Activated CD8-positive, alpha-beta memory T cell treated with anti-CD3 and anti-CD28 coated beads for 24 hours (primary cell): ENCODE results near the gene QDPR.
"Not testable (repeated sequence)": the region's sequence is repeated elsewhere in the genome, so short reads cannot be mapped to it uniquely, and the experiment has no call there.

Experiments used
- DNase-seq: peaks from one replicate; pipeline ENCODE4 v3.0.0-alpha.2; 2020

QDPR gene

DNA sequence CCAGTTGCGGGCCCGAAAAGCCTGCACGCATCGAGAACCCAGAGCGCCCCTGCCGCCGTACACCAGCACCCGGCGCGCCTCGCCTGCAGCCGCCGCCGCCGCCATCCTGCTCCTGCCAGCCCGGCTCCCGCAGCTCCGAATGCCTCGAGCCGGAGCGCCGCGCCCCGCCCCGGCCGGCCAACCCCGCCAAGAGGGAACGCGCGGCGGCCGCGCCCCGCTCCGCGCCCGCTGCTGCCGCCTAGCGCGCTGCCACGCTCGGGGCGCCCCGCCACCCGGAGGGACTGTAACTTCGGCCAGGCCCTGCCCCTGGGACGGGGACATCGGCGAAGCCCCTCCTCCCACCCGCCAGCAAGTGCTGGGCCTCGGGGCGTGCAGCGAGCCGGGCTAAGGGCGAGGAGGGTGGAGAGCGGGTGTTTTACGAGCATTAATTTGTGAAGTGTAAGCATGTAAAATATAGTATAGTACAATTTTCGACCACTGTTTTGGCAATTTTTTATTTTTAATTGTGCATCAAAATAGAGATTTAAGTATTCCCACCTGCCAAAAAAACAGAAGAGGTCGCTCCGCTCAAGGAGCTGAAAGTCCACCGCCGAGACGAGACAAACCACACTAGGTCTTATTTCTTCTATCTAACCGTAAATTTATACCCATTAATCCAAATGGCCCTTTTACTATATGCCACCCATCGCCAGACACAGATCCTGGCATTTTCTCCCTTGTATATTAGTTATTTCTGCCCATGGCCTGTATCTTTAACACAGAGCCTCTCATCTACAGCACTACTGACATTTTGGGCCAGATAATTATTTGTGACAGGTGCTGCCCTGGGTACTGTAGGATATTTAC, at the start of gene QDPR:
TSS of gene QDPR (minus strand) at position 141 of the 846 bp plus-strand sequence. CDS start at position 105, 36 bp downstream.
- DNase-seq = peak; percentile 91

DNA sequence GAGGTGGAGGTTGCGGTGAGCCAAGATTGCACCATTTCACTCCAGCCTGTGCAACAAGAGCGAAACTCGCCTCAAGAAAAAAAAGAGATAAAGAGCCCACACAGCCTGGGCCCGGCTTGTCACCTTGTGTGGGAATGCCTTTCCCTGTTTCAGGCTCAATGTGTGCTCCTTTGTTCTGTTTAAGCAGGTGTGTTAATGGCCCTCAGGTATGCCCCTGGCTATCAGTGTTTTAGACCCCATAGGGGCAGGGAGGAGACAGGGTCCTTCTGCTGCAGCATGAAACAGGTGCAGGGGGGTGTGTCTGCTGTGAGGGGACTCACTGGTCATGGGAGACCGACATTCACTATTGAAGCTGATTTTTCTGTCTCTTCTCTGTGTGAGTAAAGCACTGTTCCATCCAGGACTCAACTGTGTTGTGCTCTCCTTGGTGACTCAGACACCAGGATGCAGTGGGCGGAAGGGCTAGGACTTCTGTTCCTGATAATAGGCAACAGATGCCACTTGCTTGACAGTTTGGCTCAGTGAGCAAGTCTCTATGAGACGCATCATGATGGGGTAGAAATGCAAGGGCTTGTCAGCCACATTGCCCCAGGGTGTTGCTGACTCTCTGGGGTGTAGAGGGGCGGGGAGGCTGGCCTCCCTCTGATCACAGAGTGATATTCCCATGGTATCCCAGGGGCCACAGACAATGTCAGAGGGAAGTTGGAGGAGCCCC, 49.5 kb upstream of the QDPR start:
- no peak for DNase-seq

DNA sequence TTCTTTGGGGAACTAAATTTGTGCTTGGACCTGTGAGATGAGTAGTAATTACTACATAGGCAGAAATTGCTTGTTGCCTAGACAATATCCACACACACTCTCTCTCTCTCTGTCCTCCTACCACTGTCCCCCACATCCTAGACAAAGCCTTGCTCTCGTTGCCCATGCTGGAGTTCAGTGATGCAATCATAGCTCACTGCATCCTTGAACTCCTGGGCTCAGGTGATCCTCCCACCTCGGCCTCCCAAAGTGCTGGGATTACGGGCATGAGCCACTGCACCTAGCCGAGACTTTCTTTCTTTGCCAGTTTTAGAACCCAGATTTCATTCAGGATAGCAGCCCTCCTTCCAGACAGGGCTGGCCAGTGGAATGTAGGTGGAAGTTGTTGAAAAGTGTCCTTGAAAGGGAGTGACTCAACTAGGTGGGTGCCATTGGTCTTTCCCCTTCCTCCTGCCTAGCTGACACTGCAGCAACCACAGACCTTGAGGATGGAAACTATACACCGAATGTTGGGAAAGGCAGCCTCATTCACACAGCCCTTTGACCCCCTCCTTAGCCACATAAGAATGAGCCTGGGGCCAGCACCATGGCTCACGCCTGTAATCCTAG, 48.3 kb upstream of the QDPR start:
- no peak for DNase-seq

DNA sequence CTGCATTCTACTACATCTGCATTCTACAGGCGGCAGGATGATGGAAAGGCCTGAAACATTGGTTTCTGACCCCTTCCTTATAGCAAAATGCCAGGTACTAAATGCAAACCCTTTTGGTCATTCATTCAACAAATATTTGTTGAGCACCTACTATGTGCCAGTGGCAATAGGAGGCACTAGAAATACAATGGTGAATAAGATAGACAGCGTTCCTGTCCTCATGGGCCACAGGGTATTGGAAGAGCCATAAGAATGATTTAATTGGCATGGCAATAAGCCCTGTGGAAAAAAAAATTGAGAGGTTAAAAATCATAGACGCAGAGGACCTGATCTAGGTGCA, 47.8 kb upstream of the QDPR start:
- no peak for DNase-seq

DNA sequence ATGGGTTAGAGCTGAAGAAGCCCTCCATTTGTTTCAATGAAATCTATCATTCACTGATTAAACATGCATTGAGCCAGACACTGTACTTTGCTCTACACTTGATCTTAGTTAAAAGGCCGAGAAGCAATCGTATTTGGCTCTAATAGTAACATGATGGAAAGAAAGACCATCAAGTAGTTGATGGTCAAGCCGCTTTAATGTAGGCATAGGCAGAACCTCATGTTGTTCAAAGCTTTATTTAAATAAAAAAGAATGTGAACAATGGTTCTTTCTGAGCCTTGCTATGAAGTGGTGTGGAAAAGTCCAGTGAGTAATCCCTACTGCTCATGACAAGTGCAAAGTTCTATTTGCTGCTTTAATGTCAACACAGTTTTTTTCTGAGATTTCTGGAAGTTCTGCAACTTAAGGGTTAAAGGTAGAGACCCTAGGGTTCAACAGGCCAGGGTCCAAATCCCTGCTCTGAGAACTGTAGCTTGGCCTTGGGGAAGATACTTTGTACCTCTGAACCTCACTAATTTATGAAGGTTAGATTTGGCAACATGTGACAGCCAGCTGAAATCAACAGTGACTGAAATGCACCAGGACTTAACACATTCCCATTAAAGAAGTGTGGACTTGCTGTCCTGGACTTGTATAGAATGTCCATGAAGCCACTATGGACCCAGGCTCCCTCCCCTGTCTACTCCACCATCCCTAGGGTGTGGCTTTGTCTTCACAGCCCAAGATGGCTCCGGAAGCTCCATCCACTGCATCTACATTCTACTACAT, 47.2 kb upstream of the QDPR start:
- no peak for DNase-seq

DNA sequence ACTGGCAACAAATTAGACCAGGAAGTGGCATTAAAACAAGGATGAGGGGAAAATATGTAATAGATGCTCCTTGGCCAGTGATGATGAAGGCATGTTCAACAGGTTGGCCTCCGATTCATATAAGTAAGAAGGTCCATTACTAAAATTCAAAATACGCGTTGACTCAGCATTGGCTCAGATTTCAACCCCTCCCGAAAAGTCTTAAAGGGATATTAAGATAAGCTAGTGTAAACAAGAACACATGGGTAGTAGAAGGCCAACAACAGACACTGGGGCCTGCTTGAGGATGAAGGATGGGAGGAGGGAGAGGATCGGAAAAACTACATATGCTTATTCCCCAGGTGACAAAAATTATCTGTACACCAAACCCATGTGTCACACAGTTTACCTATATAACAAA, 46.0 kb upstream of the QDPR start:
- DNase-seq = no peak

DNA sequence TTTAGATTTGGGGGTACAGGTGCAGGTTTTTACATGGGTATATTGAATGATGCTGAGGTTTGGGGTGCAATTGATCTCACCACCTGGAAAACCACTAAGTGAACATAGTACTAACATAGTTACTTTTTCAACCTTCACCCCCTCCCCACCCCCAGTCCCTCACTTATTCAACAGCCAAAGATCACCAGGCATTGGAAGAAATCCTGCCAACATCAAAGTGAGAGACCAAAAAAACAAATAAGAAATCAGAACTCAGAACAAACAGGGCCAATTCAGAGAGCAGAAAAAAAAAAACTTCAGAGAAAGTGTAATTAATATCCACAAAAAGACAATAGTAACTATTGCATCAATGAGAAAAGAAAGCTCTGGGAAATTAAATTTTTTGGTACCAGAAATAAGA, 44.6 kb upstream of the QDPR start:
- DNase-seq = no peak

DNA sequence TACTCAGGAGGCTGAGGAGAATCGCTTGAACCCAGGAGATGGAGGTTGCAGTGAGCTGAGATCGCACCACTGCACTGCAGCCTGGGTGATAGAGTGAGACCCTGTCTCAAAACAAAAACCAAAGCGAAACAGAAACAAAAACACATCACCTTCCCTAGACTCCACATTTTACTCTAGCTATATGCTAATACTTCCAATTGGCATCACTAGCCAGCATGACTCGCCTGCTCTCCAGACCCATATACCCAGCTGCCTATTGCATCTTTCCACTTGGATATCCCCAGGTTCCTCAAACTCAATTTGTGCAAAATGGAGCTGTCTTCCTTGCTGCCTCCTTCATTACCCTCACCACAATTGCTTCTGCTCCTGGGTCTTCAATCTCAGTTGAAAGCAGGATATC, 42.7 kb upstream of the QDPR start:
- no peak for DNase-seq

DNA sequence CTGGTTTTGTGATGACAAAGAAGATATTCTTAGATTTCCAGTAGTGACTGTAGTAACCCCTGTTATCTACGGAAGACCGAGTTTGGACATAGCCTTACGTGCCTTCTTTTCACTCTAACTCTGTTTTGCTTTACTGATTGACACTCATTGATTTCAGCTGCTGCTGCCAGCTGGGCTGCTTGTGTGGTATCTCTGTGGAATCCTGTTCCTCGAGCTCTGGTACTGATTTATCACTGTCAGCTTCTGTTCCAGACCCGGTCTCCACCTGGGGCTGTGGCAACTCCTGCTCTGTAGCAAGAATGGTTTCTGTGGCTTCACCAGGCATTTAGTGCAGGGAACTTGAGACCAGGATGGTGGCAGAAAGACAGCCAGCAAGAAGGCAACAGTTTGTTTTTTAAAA, 40.5 kb upstream of the QDPR start:
- DNase-seq = no peak

DNA sequence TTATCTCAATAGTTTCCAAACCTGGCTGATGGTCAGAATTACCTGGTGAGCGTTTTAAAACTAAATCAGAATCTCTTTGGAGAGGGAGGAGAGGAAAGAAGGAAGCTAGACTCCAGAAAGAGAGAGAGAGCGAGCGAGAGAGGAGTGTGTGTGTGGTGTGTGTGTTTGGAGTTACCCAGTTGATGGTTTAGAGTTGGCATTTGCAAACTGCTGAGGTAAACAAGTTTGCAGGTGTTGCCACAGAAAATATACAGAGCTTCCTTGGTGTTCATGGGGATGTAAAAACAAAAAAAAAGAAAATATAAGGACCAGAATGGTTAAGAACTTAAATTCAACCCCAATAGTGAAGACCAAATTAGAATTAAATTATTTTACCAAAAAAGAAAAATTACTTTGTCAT, 38.7 kb upstream of the QDPR start:
- no peak for DNase-seq

DNA sequence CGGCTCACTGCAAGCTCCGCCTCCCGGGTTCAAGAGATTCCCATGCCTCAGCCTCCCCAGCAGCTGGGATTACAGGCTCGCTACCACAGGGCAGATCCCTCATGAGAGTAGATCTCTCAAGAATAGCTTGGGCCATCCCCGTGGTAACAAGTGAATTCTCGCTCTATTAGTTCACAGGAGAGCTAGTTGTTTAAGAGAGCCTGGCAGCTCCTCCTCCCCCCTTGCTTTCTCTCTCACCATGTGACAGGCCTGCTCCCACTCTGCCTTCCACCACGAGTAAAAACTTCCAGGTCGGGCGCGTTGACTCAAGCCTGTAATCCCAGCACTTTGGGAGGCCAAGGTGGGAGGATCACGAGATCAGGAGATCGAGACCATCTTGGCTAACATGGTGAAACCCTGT, 34.8 kb upstream of the QDPR start:
- no peak for DNase-seq

DNA sequence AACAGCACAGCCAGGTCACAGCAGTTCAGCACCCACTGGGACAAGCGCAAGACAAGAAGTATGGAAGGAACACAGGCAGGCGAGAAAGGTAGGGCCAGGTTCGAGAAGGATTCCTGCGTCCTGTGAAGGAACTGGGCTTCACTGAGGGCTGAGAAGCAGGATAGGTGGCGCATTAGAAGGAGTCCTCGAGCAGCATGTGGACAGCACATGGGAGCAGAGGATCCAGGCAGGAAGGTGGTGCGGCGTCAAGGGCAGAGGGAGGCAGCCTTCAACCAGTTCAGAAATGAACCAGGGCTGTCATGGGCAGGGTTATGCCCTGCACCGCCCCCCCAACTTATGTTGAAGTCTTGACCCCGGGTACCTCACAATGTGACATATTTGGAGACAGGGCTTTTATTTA, 34.3 kb upstream of the QDPR start:
- no peak for DNase-seq

DNA sequence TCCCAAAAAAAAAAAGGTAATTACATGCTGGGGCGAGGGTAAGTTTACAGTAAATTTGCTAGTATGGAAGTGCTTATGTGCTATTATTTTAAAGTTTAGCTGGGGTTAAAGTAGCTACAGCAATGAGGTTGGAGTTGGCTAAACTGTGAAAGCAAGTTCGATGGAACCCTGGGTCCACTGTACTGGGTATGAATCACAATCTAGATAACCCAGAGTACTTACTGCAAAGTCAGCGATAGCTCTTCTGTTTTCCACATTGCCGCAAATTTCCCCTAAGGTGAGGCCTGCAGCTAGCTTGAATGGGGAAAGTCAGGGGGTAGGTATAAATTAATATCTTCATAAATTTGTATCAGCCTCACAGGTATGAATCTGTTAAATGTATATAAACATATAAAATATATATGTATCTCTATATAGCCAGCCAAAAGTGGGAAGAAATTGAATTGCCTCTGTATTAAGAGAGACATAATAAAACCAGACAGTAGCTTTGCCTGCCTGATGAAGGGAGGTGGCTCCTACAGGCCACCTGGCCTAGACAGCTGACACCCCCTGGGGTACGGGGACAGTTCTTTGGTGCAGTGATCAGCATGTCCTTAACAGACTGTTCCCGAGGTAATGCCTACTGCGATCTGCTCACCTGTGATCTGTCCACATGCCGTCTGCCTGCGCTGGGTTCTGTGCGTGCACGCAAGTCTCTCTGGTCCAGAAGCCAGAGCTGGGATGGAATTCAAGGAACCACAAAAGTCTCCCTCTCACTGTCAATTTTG, 33.7 kb upstream of the QDPR start:
- no peak for DNase-seq

DNA sequence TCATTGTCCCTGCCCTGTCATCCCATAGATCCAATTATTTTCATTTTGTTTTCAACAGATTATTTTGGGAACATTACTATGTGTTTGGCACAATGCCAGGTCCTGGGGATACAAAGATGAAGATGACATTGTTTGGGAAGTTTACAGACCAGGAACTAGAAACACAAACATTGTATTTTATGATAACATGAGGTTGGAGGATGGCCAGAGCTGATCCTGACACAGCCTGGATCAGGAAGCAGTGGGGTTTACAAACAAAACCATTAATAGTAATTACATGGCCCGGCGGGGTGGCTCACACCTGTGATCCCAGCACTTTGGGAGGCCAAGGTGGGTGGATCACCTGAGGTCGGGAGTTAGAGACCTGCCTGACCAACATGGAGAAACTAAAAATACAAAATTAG, 32.9 kb upstream of the QDPR start:
- no peak for DNase-seq

DNA sequence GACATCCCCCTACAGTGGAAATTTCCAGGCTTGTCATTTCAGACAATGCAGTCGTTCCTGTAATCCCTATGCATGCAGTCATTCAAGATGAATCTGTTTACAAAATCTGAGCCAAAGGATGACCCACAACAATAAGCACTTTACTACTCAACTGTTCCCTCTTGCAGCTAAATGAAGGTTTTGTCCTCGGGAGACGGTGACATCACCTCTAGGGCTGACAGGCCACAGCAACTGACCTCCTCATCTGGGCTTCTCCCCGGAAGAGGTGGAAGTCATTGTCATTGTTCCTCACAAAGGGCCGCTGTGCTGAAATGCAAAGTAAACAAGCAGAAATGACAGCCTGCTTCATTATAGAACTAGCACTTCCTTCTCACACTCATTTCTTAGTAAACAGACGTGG, 32.3 kb upstream of the QDPR start:
- DNase-seq = no peak

DNA sequence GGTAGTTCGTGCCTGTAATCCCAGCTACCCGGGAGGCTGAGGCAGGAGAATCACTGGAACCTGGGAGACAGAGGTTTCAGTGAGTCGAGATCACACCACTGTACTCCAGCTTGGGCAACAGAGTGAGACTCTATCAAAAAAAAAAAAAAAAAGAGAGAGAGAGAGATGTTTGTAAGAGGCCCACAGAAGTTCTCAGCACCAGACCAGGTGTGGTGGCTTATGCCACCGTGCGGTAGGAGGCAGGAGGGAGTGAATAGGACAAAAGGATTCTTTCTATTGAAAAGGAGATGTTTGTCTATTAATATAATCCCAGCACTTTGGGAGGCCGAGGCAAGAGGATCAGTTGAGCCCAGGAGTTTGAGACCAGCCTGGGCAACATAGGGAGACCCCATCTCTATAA, 25.2 kb upstream of the QDPR start:
- not testable (repeated sequence) for DNase-seq

DNA sequence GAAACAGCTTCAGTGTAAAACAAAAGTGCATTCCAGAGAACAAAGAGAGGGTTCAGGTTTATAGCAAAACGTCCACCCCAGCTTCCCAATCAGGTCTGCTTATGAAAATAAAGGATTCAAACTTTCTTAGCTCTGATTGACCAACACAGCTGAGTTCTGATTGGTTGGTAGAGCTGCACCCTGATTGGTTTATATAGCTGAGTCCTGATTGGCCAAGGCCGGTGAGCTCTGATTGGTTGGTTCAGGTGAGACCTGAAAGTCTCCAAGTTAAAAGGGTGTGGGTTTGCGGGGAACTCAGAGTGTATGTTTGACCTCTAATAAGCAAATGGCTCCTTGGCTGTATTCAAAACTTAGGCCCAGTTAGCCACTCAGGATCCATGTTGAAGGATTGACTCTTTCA, 24.0 kb upstream of the QDPR start:
- DNase-seq = no peak

DNA sequence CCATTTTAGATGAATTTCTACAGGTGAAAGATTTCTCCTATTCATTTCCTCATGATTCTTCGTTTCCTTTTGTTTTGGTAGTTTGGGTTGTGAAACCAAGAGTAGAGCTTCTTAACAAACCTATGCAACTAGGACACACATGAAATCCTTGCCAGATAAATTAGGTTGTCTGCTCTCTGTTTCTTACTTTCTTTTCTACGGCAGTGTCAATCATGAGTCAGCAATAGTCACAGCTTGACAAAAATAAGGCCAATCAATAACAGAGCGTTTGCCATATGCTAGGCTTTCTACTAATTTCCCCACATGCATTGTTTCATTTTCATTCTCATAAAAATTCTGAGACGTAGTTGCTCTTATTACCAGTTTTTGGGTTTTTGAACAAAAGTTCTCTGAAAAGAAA, 23.4 kb upstream of the QDPR start:
- DNase-seq = no peak

DNA sequence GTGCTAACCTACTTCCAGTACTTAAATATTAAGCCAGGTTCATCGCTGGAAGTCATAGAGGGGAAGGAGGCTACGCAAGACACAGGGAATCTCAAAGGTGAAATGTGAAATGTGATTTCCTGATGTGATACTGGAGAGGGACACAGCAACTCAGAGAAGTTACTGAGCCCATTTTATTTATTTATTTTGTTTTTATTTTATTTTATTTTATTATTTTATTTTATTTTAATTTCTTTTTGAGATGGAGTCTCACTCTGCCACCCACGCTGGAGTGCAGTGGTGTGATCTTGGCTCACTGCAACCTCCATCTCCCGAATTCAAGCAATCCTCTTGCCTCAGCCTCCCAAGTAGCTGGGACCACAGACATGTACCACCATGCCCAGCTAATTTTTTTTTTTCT, 22.8 kb upstream of the QDPR start:
- no peak for DNase-seq

DNA sequence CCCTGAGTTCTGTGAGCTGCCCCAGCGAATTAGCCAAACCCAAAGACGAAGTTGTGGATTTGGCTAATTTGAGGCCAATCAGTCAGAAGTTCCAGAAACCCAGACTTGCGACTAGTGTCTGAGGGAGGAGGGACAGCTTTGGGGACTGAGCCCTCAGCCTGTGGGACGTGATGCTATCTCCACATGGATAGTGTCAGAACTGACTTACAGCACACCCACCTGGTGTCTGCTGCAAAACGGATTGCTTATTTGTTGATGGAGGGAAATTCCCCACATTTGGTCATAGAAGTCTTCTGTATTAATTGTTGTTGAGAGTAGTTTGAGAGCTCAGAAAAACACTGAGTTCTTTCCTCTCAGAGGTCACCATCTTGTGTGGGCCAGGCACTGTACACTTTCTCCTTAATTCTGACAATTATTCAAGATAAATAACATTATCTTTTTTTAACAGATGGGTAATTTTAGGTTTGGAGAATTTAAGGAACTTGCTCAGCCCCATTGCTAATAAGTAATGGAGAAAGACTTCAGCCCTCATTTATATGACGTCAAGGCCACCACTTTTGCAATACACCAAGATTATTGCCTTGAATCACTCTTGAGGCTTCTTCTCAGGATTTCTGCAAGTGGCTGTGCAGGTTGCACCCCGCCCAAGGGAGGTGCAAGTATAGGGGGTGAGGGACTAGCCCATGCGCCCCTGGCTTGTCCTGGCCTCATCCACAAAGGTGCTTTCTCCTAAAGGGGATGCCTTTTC, 19.8 kb upstream of the QDPR start:
- no peak for DNase-seq

DNA sequence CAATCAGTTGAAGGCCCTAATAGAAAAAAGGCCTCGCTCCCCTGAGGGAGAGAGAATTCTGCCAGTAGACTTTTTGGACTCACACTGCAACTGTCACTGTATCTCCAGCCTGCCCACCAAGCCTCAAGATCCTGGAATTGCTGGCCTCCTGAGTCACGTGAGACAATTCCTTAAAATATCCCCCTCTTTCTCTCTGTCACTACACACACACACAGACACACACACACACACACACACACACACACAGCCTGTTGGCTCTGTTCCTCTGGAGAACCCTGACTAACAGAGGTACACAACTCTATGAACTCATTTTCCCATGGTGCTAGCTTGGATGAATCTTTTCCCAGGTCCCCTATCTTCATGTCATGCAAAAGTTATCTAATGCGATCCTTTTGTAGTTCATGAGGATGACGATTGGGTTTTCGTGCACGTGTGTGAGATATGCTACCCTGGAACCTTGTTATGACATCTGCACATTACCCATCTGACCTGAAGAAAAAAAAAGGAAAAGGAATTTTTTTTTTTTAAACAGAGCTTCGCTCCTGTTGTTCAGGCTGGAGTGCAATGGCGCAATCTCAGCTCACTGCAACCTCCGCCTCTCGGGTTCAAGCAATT, 16.8 kb upstream of the QDPR start:
- DNase-seq = no peak
